Adipose tissue (tissue), 3 donors: ENCODE measurements around the gene CCT6B. TPM values are rescaled to one million over a fixed set of nuclear protein-coding genes. Genes with fewer than 3 reads are reported as not detected.
"Not testable (repeated sequence)": the region's sequence is repeated elsewhere in the genome, so short reads cannot be mapped to it uniquely, and the experiment has no call there.

Experiments
- H3K27ac ChIP-seq: one replicate; pipeline ENCODE4 v1.5.1; 2013; ENCODE audit warnings: low read depth, low read length
- WGBS, 3 donors: extraction: QIAGEN DNeasy Blood & Tissue Kit; methylation state at CpG; one replicate each; pipeline ENCODE4 v1.1.7; 2013; 5-methylcytosine and 5-hydroxymethylcytosine counted together
- polyA plus RNA-seq, 3 donors: library from polyadenylated mRNA; stranded (reverse); fragments of 200-250 nt; gene quantifications; one replicate each; pipeline ENCODE4 v1.2.3, GENCODE V29; 2013
- donor health status: healthy with polysubstance abuse.
- donor health status: Bipolar disorder and iron deficiency.
- donor health status: healthy.

CCT6B gene, protein sequence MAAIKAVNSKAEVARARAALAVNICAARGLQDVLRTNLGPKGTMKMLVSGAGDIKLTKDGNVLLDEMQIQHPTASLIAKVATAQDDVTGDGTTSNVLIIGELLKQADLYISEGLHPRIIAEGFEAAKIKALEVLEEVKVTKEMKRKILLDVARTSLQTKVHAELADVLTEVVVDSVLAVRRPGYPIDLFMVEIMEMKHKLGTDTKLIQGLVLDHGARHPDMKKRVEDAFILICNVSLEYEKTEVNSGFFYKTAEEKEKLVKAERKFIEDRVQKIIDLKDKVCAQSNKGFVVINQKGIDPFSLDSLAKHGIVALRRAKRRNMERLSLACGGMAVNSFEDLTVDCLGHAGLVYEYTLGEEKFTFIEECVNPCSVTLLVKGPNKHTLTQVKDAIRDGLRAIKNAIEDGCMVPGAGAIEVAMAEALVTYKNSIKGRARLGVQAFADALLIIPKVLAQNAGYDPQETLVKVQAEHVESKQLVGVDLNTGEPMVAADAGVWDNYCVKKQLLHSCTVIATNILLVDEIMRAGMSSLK
- 1 to 10 TPM; 1.4 to 2.8 (median 1.5) TPM for polyA plus RNA-seq

DNA sequence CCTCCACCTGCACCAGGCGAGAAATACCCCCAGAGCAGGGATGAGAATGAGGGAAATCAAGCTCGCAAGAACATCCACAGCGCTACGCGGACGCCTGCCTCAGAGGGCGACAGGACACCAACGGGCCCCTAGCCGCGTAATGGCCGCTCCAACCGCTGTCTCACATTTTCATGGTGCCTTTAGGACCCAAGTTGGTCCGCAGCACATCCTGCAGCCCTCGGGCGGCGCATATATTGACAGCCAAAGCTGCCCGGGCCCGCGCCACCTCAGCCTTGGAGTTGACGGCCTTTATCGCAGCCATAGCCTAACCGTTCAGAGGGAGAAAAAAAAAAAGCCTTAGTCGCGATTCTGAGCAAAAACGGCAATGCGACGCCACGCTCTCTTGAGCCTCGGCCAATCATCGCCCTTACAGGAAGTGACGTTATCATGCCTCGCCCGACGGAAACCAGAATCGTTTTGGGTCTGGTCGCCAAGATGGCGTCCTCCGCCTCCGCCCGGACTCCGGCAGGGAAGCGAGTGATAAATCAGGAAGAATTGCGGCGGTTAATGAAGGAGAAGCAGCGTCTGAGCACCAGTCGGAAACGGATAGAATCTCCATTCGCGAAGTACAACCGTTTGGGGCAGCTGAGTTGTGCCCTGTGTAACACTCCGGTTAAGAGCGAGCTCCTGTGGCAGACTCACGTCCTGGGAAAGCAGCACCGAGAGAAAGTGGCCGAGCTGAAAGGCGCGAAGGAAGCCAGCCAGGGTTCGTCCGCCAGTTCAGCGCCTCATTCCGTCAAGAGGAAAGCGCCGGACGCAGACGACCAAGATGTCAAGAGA, at the start of gene CCT6B, which contains the start of gene ZNF830:
Gene CCT6B (minus strand): TSS at position 368 of the 819 bp plus-strand sequence. CDS start 67 bp downstream, at position 301.
Gene ZNF830 (plus strand): TSS at position 448 of the 819 bp plus-strand sequence. CDS start 27 bp downstream, at position 475.
- H3K27ac ChIP-seq = peak within 1 kb of the TSS; percentile 84
- 1% methylated on average over 65 of the region's 65 CpGs for WGBS, 3 donors

DNA sequence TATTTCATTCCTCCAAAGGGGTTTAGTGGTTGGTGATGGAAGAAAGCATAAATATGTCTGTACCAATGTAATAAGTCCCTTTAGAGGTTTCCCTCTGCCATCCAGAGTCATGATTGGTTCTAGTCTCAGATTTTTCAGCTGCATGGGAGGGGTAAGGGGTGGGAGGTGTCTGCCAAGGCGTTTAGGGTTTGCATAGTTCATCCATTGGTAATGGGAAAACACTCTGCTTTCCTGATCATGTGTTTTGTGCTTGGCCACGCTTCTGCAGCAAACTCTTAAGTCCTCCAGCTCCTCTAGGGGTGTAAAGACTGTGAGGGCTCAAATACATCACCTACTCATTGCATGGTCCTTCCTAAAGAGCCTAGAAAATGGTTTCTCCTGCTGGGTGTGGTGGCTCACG, 48.8 kb upstream of the CCT6B start:
- 71 to 82% (median 74%) methylated on average over 3 of the region's 3 CpGs for WGBS, 3 donors
- H3K27ac ChIP-seq = no peak overlapping the region

DNA sequence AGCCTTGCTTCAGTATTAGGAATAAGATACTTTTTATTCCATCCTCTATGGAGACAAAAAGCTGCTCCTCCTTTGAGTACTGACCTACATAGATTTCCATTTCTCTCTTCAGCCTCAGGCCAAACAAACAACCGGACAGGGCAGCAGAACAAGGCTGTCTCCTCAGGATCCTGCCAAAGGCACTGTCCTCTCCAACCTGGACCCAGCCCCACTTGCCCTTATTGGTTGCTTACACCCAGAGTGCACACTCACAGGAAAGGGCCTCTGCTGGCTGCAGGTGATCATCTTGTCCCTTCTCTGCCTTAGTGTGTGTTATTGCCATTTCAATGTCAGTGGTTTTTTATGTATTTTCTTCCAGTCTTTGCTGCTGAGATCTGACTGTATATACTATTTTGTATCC, 45.7 kb upstream of the CCT6B start:
- no peak overlapping the region for H3K27ac ChIP-seq
- WGBS, 3 donors = 42 to 94% (median 89%) methylated on average over 1 of the region's 1 CpG

DNA sequence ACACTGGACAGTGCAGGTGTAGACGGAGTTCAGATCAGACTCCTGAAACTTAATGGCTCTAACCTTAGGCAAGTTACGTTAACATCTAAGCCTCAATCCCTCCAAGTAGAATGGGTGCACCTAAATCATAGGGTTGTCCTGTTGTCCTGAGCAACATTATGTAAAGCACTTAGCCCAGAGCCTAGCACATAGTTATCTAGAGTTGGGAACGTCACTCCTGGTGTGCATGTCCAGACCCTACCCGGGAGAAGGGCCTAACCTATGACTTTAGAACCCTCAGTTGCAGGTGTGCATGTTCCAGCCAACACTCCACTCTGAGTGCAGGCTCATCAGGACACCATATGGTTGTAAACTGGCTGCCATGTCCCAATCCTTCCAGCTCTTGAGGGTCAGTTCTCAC, 45.1 kb upstream of the CCT6B start:
- 88 to 90% (median 90%) methylated on average over 4 of the region's 4 CpGs for WGBS, 3 donors
- no peak overlapping the region for H3K27ac ChIP-seq

DNA sequence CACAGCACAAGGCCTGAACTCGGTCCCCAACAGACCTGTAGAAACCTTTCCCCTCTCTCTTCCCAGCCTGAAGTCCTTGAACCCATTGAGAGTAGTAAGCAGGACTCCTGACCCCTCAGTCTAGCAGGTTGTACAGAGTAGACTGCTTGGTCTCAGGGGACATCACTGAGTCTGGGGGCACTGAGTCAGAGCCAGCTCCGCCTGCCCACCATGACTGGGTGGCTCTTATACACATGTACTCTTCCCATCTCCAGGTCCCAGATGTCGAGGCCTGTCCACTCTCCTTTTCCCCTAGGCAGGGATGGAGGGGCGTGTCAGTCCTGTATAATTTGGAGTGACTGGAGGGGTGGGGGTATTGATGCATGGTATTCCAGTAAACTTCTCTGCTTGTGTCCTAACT, 42.5 kb upstream of the CCT6B start:
- no peak overlapping the region for H3K27ac ChIP-seq
- 86 to 92% (median 92%) methylated on average over 4 of the region's 4 CpGs for WGBS, 3 donors

DNA sequence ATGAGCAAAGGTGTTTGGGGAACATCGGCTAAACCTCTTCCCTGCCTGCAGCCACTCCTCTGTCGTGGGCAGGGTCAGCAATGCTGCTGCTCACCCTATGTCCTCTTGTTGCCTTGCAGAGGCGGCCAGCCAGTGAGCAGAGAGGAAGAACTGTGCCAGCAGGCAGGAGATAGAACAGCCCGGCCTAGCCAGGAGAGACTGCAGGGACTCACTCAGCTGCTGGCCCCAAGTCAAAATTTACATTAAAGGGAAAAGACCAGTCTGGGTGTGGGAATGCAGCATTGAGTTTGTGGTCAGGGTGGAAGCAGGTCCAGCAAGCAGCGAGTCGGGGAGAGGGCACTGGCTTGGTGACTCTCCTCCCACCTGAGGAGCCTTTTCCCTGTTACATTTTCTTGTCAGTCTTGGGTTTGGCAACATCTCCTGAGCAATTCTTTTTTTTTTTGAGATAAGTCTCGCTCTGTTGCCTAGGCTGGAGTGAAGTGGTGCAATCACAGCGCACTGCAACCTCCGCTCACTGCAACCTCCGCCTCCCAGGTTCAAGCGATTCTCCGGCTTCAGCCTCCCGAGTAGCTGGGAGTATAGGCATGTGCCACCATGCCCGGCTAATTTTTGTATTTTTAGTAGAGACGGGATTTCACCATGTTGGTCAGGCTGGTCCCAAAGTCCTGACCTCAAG, 41.8 kb upstream of the CCT6B start:
- no peak overlapping the region for H3K27ac ChIP-seq
- WGBS, 3 donors = 58 to 82% (median 63%) methylated on average over 15 of the region's 15 CpGs

DNA sequence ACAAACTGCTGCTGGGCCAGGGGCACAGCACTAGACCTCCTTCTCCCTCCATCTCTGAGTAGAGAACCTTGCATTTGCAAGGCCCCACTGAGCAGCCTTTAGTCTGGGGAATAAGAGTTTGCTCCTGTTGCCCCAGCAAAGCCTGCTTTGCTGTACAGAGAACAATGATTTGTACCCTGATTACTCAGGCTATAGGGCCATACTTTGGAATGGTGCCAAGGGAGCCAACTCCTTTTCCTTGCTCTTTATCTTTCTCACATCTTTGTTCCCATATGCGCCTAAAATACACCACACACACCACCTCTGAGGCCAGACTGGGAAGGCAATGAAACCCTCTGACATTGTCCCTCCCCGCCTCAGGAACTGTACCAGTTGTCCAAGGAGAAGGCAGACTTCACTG, 40.3 kb upstream of the CCT6B start:
- 85 to 88% (median 88%) methylated on average over 2 of the region's 2 CpGs for WGBS, 3 donors
- no peak overlapping the region for H3K27ac ChIP-seq

DNA sequence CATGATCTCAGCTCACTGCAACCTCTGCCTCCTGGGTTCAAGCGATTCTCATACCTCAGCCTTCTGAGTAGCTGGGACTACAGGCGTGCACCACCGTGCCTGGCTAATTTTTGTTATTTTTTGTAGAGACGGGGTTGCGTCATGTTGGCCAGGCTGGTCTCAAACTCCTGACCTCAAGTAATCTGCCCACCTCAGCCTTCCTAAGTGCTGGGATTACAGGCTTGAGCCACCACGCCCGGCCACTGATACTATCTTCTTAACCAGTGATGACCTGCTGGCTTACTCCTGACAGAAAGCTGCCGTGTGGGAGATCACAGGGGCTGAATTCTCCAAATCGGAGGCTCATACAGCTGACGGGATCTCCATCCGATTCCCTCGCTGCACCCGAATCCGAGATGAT, 39.7 kb upstream of the CCT6B start:
- 93 to 95% (median 94%) methylated on average over 14 of the region's 14 CpGs for WGBS, 3 donors
- H3K27ac ChIP-seq = not testable (repeated sequence)

DNA sequence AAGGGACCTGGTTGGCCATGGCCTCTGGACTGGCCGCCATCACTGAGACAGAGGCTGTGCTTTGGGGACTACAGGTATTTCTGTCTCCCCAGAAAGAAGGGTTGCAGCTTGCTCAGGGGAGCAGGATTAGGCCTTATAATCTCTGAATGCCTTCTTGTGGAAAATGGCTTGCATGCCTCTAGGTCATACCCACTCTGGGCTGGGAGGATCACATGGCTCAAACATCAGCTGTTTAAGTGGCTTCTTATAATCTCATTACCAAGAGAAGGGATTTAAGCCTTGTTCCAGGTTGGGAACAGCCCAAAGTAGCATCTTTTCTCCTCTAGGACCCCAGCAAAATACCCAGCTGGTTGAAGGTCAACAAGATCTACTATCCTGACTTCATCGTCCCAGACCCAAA, 38.2 kb upstream of the CCT6B start:
- H3K27ac ChIP-seq = no peak overlapping the region
- WGBS, 3 donors = 96 to 100% (median 98%) methylated on average over 2 of the region's 2 CpGs

DNA sequence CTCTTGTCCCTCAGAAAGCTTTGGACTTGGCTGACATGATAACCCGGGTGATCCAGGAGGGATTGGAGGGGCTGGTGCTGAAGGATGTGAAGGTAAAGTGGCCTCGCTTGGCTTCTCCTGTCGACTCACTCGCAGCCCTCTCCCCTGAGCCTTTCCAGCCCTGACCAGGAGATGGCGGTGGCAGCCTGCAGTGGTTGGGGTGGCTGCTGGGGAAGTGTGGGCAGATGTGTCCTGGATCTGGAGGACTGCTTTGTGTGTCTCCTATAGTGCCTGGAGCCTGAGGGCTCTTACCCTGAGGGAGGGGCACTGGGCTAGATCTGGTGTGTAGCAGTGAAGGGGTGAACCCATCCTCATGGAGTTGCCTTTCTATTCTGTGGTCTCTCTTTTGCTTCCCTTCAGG, 36.9 kb upstream of the CCT6B start:
- no peak overlapping the region for H3K27ac ChIP-seq
- WGBS, 3 donors = 36 to 51% (median 38%) methylated on average over 5 of the region's 5 CpGs

DNA sequence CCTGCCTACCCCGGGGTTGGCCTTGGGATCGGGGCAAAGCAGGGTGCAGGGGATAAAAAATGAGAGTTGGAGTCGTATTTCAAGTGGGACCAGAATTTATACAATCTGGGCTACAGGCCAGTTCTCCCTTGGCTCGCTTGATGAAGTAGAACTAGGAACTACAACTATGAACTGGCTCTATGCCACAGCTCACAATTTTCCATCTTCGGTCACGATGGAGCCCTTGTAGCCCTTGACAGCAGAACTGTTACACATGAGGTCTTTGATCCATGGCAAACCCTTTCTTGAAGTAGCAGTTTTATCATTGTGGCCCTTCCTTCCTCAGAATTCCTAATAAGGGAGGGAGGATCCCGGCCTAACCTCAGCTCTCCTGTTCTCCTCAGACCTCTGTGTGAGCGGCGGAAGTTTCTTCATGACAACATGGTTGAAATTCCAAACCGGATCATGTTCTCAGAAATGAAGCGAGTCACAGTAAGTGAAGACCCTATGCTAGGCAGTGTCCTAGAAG, 36.1 kb upstream of the CCT6B start:
- WGBS, 3 donors = 41 to 58% (median 53%) methylated on average over 11 of the region's 11 CpGs
- H3K27ac ChIP-seq = no peak overlapping the region

DNA sequence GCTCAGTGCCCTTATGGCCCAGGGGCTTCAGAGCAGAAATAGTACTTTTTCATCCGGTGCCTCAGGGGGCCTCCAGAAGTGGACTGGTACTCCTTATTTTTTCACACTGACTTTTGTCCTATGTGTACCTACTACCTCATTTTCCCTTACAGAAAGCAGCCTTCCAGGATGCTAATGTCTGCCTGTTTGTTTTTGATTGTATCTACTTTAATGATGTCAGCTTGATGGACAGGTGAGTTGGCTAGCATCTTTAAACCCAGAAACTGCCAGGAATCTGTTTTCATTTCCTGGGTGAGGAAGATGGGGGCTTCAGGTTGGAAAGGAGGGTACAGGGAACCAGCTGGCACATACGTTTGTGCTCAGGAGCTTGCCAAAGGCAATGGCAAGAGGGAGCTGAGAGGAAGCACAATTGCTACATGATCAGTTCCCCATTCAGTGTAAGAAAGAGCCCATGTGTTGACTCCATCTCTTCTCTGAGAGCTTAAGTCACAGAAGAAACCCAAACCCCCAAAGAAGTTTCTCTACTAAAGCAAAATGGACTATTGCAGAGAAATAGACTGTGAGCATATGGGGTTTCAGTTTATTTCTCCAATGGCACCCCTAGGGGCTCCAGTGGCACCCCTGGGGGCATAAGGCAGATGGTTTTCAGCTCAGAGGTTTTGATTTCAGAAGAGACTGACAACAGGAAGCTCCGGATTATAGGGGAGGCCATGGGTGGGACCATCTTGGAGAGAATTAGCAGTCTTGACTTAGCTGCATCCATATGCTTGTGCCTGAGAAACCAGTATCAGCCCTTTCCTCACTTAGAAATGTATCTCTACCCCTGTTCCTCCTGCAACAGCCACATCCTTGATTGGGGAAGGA, 35.4 kb upstream of the CCT6B start:
- no peak overlapping the region for H3K27ac ChIP-seq
- 61 to 83% (median 66%) methylated on average over 3 of the region's 3 CpGs for WGBS, 3 donors

DNA sequence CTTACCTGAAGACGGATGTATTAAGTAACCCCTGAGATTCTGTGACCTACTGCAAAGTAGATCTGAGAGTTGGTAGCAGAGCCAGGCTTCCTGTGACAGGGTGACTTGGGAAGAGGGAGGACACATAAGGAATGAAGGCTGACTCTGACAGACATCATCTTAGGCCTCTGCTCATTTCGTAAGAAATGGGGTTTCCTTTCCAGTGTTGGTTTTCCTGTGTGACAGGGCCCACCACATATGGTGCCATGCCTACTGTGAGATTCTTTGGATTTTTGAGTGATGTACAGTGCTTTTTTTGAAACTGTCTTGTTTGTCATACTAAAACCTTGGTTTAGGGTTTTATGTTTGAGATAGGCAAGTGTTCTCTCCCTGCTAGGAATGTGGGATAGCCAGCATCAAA, 31.8 kb upstream of the CCT6B start:
- H3K27ac ChIP-seq = no peak overlapping the region

DNA sequence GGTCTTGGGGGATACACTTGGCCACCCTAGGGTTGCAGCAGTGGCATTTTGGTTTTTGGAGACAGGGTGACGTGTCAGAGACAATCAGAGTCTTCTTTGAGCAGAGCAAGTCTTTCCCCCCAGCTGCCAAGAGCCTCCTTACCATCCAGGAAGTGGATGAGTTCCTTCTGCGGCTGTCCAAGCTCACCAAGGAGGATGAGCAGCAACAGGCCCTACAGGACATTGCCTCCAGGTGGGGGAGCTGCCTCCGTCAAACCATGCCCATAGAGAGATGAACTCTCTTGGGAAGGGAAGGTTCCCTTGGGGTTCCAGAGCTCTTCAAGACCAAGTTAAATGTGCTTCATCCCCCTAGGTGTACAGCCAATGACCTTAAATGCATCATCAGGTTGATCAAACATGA, 30.3 kb upstream of the CCT6B start:
- H3K27ac ChIP-seq = no peak overlapping the region
- 62 to 91% (median 70%) methylated on average over 3 of the region's 3 CpGs for WGBS, 3 donors

More for the DNA sequence above, 31.8 kb upstream of the CCT6B start:
- 46 to 71% (median 66%) methylated on average over 2 of the region's 2 CpGs for WGBS, 3 donors

DNA sequence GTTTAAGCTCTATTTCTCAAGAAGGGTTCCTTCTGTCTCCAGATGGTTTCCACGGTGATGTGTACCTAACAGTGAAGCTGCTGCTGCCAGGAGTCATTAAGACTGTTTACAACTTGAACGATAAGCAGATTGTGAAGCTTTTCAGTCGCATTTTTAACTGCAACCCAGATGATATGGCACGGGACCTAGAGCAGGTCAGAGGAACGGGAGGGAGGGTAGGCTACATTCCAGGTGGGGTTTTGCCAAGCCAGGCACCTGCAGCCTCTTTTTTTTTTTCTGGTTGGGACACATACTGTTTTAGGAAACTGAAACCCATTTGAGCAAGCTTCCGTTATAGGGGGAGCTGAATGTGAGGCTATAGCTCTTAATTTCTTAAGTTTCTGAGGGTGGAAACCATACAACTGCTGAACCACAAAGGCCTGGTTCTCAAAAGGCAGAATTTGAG, 29.7 kb upstream of the CCT6B start:
- H3K27ac ChIP-seq = no peak overlapping the region
- whole genome bisulfite sequencing, 3 donors = 32 to 47% (median 47%) methylated on average over 6 of the region's 6 CpGs

DNA sequence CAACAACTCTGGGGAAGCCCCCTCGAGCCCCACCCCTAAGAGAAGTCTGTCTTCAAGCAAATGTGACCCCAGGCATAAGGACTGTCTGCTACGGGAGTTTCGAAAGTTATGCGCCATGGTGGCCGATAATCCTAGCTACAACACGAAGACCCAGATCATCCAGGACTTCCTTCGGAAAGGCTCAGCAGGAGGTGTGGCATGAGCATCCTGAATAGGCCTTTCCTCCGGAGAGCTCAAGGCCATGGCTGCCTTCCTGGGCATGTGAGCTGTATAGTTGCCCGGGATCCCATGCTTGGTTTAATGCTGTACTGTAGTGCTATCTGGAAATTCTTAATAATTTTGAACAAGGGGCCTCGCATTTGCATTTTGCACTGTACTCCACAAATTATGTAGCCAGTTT, 28.2 kb upstream of the CCT6B start:
- 77 to 87% (median 87%) methylated on average over 10 of the region's 10 CpGs for WGBS, 3 donors
- H3K27ac ChIP-seq = no peak overlapping the region

DNA sequence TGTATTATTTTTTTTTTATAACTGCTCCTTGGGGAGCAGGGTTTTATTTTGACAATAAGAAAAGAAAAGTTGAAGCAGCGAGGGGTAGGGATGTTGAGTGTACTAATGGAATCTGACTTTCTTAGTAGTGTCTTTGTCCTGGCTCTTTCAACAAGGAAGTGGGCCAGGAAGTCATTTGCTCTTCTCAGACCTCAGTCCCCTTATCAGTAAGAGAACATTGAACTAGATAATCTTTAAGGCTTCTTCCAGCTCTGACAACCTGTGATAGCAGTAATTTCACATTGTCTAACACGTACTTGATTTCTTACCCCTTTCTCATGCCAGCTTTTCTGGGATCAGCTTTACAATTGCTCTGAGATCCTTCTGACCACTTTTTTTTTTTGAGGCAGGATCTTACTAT, 27.4 kb upstream of the CCT6B start:
- 68 to 95% (median 77%) methylated on average over 2 of the region's 2 CpGs for WGBS, 3 donors
- no peak overlapping the region for H3K27ac ChIP-seq

DNA sequence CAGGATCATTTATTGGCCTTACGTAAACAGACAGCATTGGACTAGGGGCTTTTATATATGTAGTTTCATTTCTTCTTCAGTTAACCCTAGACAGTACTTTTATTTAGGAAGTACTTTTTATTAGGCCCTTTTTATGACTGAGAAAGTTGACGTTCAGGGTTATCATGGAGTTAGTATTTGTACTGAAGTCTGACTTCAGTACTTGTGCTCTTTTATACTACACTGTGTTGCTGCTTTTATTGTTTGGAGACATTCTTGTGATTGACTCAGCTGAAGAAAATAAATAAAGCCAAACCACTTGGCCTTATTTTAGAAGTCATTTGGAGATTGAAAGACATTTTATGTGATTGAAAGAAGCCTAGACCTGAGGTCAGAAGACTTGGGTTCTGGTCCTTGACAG, 26.0 kb upstream of the CCT6B start:
- H3K27ac ChIP-seq = no peak overlapping the region
- WGBS, 3 donors = 75 to 90% (median 88%) methylated on average over 2 of the region's 2 CpGs
